Caco-2 (cell line): ENCODE measurements around the gene SPRTN. TPM values are rescaled to one million over a fixed set of nuclear protein-coding genes. Genes with fewer than 3 reads are reported as not detected.

ENCODE experiments used
- BruUV-seq: library from RNA; stranded (reverse); fragments of 400-500 nt; replicated peaks from 2 replicates; lab custom pipeline; 2021; lab: Mats Ljungman, UMichigan
- CTCF ChIA-PET: fragments of 300-600 bp; sonication (Branson Sonifier 250); formaldehyde crosslinking; loops from one replicate; lab custom pipeline; 2022; ENCODE audit warnings: antibody characterized with exemption; lab: Charles Lee
- POLR2A ChIA-PET: fragments of 300-600 bp; sonication (Branson Sonifier 250); formaldehyde crosslinking; loops from one replicate; lab custom pipeline; 2022; ENCODE audit warnings: antibody characterized with exemption; lab: Charles Lee
- DNase-seq, 2 experiments: peaks; one replicate each; pipeline versions ENCODE4 v3.0.0 to v3.0.0-alpha.2; 2020 to 2022
- H3K27me3 ChIP-seq: replicated peaks from 2 replicates; pipeline ENCODE4 v1.6.0; 2011; ENCODE audit warnings: low read length; ENCODE audit not compliant: control insufficient read depth, insufficient read depth
- H3K36me3 ChIP-seq: 2 replicates; pipeline ENCODE4 v1.5.1; 2011; ENCODE audit warnings: low read length; ENCODE audit not compliant: control insufficient read depth, insufficient read depth
- H3K4me1 ChIP-seq: fragments of 250-450 bp; sonication (Bioruptor Pico); 2 replicates; pipeline ENCODE4 v1.5.1; 2020; ENCODE audit warnings: mild to moderate bottlenecking
- H3K4me3 ChIP-seq: 2 replicates; pipeline ENCODE4 v1.5.1; 2011; ENCODE audit warnings: low read depth, mild to moderate bottlenecking, control low read depth, low read length
- H3K9me3 ChIP-seq: fragments of 250-450 bp; sonication (Bioruptor Pico); 2 replicates; pipeline ENCODE4 v1.5.1; 2020; ENCODE audit warnings: mild to moderate bottlenecking, moderate library complexity
- H3K27ac Mint-ChIP-seq: one replicate; pipeline ENCODE4 v1.8.0; 2022; ENCODE audit warnings: mixed read lengths; ENCODE audit not compliant: unreplicated experiment
- H3K27me3 Mint-ChIP-seq: one replicate; pipeline ENCODE4 v1.8.0; 2022; ENCODE audit warnings: mixed read lengths; ENCODE audit not compliant: insufficient read depth, unreplicated experiment
- H3K36me3 Mint-ChIP-seq: one replicate; pipeline ENCODE4 v1.8.0; 2022; ENCODE audit warnings: mild to moderate bottlenecking, mixed read lengths; ENCODE audit not compliant: insufficient read depth, unreplicated experiment
- H3K4me1 Mint-ChIP-seq: one replicate; pipeline ENCODE4 v1.8.0; 2022; ENCODE audit warnings: low read depth, mixed read lengths; ENCODE audit not compliant: unreplicated experiment
- H3K4me3 Mint-ChIP-seq: one replicate; pipeline ENCODE4 v1.8.0; 2022; ENCODE audit warnings: mild to moderate bottlenecking, moderate library complexity, mixed read lengths; ENCODE audit not compliant: unreplicated experiment
- H3K9me3 Mint-ChIP-seq: one replicate; pipeline ENCODE4 v1.8.0; 2022; ENCODE audit warnings: mixed read lengths; ENCODE audit not compliant: unreplicated experiment
- CTCF ChIP-seq, 2 experiments: fragments of 200-600 bp in 1 of 2; IDR thresholded peaks; 1 replicate in 1 of 2; 2 replicates in 1 of 2; pipeline versions ENCODE4 v1.5.1 to v1.8.0; 2011 to 2022; ENCODE audit warnings: antibody characterized with exemption in 1 of 2, control low read depth in 1 of 2, inconsistent platforms in 1 of 2, low read depth in 1 of 2, low read length in 1 of 2, mild to moderate bottlenecking in 1 of 2, moderate library complexity in 1 of 2; ENCODE audit not compliant: insufficient read depth in 1 of 2, severe bottlenecking in 1 of 2, unreplicated experiment in 1 of 2
- intact Hi-C: fragments of 100-400 bp; cut with micrococcal nuclease; formaldehyde crosslinking; loops from one replicate; pipeline ENCODE4 v1.10.0; 2022; ENCODE audit not compliant: unreplicated experiment
- total RNA-seq: library from RNA; stranded (reverse); gene quantifications from 2 replicates; pipeline ENCODE4 v1.2.3, GENCODE V29; 2022

The SPRTN gene
- total RNA-seq, 1 experiment from 2014 or later = 21.3 TPM

GRCh38 chr1:231301990-231302389, 36.1 kb upstream of the SPRTN start:
- Mint-ChIP-seq H3K27ac (no peak overlapping the region), H3K9me3 (no peaks in the 10 kb centered on the region), H3K36me3 (no peaks in the 10 kb centered on the region), H3K4me3 (no peak overlapping the region), H3K4me1 (peaks cover 2% of the 10 kb centered on the region), H3K27me3 (no peaks in the 10 kb centered on the region)
- Histone ChIP-seq H3K4me3 (no peak overlapping the region), H3K4me1 (no peaks in the 10 kb centered on the region), H3K27me3 (no peaks in the 10 kb centered on the region), H3K36me3 (no peaks in the 10 kb centered on the region), H3K9me3 (no peaks in the 10 kb centered on the region)
- ChIA-PET CTCF (no interaction called here), POLR2A (no interaction called here)
- DNase-seq = no peak
- no peak for TF ChIP-seq CTCF (IDR thresholded peaks at IDR 0.05; ENCODE audit: insufficient read depth in 1 of 2, low read depth in 1 of 2, low read length in 1 of 2, severe bottlenecking in 1 of 2, unreplicated experiment in 1 of 2)
- intact Hi-C loops = no loop called here
- no TSS peak for BruUV-seq

- Histone ChIP-seq H3K4me3 (no peak overlapping the region), H3K36me3 (no peaks in the 10 kb centered on the region), H3K9me3 (no peaks in the 10 kb centered on the region), H3K27me3 (no peaks in the 10 kb centered on the region), H3K4me1 (no peaks in the 10 kb centered on the region)
- Mint-ChIP-seq H3K27ac (no peak overlapping the region), H3K27me3 (no peaks in the 10 kb centered on the region), H3K4me3 (no peak overlapping the region), H3K36me3 (no peaks in the 10 kb centered on the region), H3K4me1 (peaks cover 5% of the 10 kb centered on the region), H3K9me3 (no peaks in the 10 kb centered on the region)
- no peak for DNase-seq
- BruUV-seq = no TSS peak
- POLR2A ChIA-PET = no interaction called here
- TF ChIP-seq CTCF (IDR thresholded peaks at IDR 0.05; ENCODE audit: insufficient read depth in 1 of 2, low read depth in 1 of 2, low read length in 1 of 2, severe bottlenecking in 1 of 2, unreplicated experiment in 1 of 2) = no peak
- intact Hi-C loops = no loop called here
- CTCF ChIA-PET = no interaction called here
Measured at GRCh38 chr1:231310391-231310934, 27.6 kb upstream of the SPRTN start.

GRCh38 chr1:231311720-231312431, 26.2 kb upstream of the SPRTN start:
- Histone ChIP-seq H3K4me3 (no peak overlapping the region), H3K9me3 (no peaks in the 10 kb centered on the region), H3K27me3 (no peaks in the 10 kb centered on the region), H3K36me3 (no peaks in the 10 kb centered on the region), H3K4me1 (no peaks in the 10 kb centered on the region)
- no peak for DNase-seq
- no peaks in the 10 kb centered on the region for H3K9me3 Mint-ChIP-seq
- no peak for TF ChIP-seq CTCF (IDR thresholded peaks at IDR 0.05; ENCODE audit: insufficient read depth in 1 of 2, low read depth in 1 of 2, low read length in 1 of 2, severe bottlenecking in 1 of 2, unreplicated experiment in 1 of 2)
- intact Hi-C loops = no loop called here
- no TSS peak for BruUV-seq
- H3K4me1 Mint-ChIP-seq = peaks cover 4% of the 10 kb centered on the region
- no peak overlapping the region for H3K4me3 Mint-ChIP-seq
- no peaks in the 10 kb centered on the region for H3K36me3 Mint-ChIP-seq
- H3K27ac Mint-ChIP-seq = no peak overlapping the region
- ChIA-PET CTCF (no interaction called here), POLR2A (no interaction called here)
- no peaks in the 10 kb centered on the region for H3K27me3 Mint-ChIP-seq
